Vagina (tissue), 2 donors: ENCODE measurements around the gene TM4SF5. TPM values are rescaled to one million over a fixed set of nuclear protein-coding genes. Genes with fewer than 3 reads are reported as not detected.

Experiments used
- DNase-seq, 2 donors: peaks; one replicate each; pipeline ENCODE4 v3.0.0-alpha.2; 2017; ENCODE audit errors: extremely low spot score in 2 of 2
- H3K27ac ChIP-seq: fragments of 200-600 bp; sonication (generic); one replicate; pipeline ENCODE4 v1.5.1; 2019
- H3K27me3 ChIP-seq: fragments of 200-600 bp; sonication (generic); one replicate; pipeline ENCODE4 v1.5.1; 2019
- H3K36me3 ChIP-seq, 2 donors: fragments of 200-600 bp; sonication (generic); one replicate each; pipeline ENCODE4 v1.5.1; 2017 to 2019
- H3K4me1 ChIP-seq: fragments of 200-600 bp; sonication (generic); one replicate; pipeline ENCODE4 v1.5.1; 2019
- H3K4me3 ChIP-seq, 2 donors: fragments of 200-600 bp; sonication (generic); 1 replicate in 1 of 2; 2 replicates in 1 of 2; pipeline ENCODE4 v1.5.1; 2016 to 2019
- H3K9me3 ChIP-seq: fragments of 200-600 bp; sonication (generic); one replicate; pipeline ENCODE4 v1.5.1; 2019
- POLR2A ChIP-seq, 2 donors: fragments of 450-650 bp; IDR thresholded peaks; one replicate each; pipeline ENCODE4 v1.6.1; 2017; ENCODE audit warnings: antibody characterized with exemption in 2 of 2, mild to moderate bottlenecking in 2 of 2, moderate library complexity in 2 of 2
- POLR2AphosphoS5 ChIP-seq, 2 donors: sonication (generic); formaldehyde crosslinking; IDR thresholded peaks; one replicate each; pipeline ENCODE4 v1.9.0; 2017; ENCODE audit warnings: antibody characterized with exemption in 2 of 2, mild to moderate bottlenecking in 2 of 2, low read depth in 1 of 2; ENCODE audit not compliant: insufficient read depth in 1 of 2
- intact Hi-C: fragments of 100-400 bp; cut with DNase I; formaldehyde crosslinking; loops from one replicate; pipeline ENCODE4 v1.15.1; 2023
- total RNA-seq: library from RNA; depleted of rRNA; stranded (reverse); fragments of >200 nt; gene quantifications from one replicate; pipeline ENCODE4 v1.2.3, GENCODE V29; 2016
- TF ChIP-seq, protein P1 (sequence below), 3 experiments: fragments of 450-650 bp in 2 of 3; fragments of 200-600 bp in 1 of 3; sonication (generic) in 1 of 3; IDR thresholded peaks; one replicate each; pipeline ENCODE4 v1.5.1; 2017 to 2019; ENCODE audit warnings: antibody characterized with exemption in 3 of 3, mild to moderate bottlenecking in 2 of 3, moderate library complexity in 2 of 3

Gene TM4SF5
- total RNA-seq, 1 donor from 2014 or later, result not detected

DNA sequence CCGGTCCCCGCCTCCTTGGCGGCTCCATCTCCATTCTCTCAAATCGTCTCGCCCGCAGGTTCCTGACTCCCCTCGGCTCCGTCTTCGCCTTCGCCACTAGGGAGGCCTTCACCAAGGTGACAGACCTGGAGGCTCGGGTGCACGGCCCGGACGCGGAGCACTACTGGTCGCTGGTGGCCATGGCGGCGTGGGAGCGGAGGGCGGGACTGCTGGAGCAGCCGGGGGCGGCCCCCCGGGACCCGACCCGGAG is 17.9 kb downstream of the TM4SF5 start:
- intact Hi-C loops, result loop anchor here (5.0 to 10.0 kb wide), 3 partner anchors 55 to 103 kb away; partner anchors contain the start of genes ARRB2, CXCL16, MED11 and ZMYND15
- H3K27ac ChIP-seq, result peak overlapping the region; percentile 88
- no peaks in the 10 kb centered on the region for H3K9me3 ChIP-seq
- no peaks in the 10 kb centered on the region for H3K36me3 ChIP-seq
- TF ChIP-seq POLR2A (IDR thresholded peaks at IDR 0.05) (no peak), POLR2AphosphoS5 (IDR thresholded peaks at IDR 0.05; ENCODE audit: insufficient read depth in 1 of 2, low read depth in 1 of 2) (no peak)
- TF ChIP-seq, protein P1, sequence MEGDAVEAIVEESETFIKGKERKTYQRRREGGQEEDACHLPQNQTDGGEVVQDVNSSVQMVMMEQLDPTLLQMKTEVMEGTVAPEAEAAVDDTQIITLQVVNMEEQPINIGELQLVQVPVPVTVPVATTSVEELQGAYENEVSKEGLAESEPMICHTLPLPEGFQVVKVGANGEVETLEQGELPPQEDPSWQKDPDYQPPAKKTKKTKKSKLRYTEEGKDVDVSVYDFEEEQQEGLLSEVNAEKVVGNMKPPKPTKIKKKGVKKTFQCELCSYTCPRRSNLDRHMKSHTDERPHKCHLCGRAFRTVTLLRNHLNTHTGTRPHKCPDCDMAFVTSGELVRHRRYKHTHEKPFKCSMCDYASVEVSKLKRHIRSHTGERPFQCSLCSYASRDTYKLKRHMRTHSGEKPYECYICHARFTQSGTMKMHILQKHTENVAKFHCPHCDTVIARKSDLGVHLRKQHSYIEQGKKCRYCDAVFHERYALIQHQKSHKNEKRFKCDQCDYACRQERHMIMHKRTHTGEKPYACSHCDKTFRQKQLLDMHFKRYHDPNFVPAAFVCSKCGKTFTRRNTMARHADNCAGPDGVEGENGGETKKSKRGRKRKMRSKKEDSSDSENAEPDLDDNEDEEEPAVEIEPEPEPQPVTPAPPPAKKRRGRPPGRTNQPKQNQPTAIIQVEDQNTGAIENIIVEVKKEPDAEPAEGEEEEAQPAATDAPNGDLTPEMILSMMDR (IDR thresholded peaks at IDR 0.05), result no peak
- no peak for DNase-seq
- H3K27me3 ChIP-seq, result no peaks in the 10 kb centered on the region
- H3K4me1 ChIP-seq, result peaks cover 48% of the 10 kb centered on the region
- peak overlapping the region; percentile 60 to 80 for H3K4me3 ChIP-seq

DNA sequence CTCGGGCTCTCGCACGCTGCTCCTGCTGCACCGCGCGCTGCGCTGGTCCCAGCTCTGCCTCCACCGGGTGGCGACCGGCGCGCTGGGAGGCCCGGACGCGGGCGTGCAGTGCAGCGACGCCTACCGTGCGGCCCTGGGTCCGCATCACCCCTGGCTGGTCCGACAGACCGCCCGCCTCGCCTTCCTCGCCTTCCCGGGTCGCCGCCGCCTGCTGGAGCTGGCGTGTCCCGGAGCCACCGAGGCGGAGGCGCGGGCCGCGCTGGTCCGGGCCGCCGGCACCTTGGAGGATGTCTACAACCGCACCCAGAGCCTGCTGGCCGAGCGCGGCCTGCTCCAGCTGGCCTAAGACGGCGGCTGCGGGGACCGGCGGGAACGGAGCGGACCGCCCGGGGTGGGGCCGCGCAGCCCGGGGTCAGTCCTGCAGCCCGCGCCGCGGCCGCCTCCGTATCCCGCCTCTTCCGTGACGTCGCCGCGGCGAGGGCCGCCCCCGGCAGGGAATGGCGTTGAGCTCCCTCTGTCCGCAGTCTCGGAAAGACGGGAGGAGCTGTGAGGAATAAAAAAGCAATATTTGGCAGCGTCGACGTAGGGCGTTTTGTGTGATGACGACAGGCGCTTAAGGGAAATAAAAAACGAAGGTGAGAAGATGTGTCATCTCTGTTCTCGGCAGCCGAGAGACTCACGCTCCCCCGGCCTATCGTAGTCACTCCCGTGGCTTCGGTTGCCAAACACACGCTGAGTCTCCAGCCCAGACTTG is 18.4 kb downstream of the TM4SF5 start:
- Histone ChIP-seq H3K27me3 (no peaks in the 10 kb centered on the region), H3K4me1 (peaks cover 43% of the 10 kb centered on the region), H3K9me3 (no peaks in the 10 kb centered on the region), H3K27ac (peak overlapping the region; percentile 88), H3K36me3 (no peaks in the 10 kb centered on the region), H3K4me3 (peak overlapping the region; percentile 60 to 80)
- DNase-seq, result no peak
- peak; percentile 32 to 71 for TF ChIP-seq POLR2AphosphoS5 (IDR thresholded peaks at IDR 0.05; ENCODE audit: insufficient read depth in 1 of 2, low read depth in 1 of 2)
- TF ChIP-seq, protein P1 (IDR thresholded peaks at IDR 0.05), result peak; percentile 18 to 71 (median 26)
- peak in 1 of 2 donors; percentile 80 for TF ChIP-seq POLR2A (IDR thresholded peaks at IDR 0.05)
- intact Hi-C loops, result loop anchor here (5.0 to 10.0 kb wide), 3 partner anchors 55 to 102 kb away; partner anchors contain the start of genes ARRB2, CXCL16, MED11 and ZMYND15

DNA sequence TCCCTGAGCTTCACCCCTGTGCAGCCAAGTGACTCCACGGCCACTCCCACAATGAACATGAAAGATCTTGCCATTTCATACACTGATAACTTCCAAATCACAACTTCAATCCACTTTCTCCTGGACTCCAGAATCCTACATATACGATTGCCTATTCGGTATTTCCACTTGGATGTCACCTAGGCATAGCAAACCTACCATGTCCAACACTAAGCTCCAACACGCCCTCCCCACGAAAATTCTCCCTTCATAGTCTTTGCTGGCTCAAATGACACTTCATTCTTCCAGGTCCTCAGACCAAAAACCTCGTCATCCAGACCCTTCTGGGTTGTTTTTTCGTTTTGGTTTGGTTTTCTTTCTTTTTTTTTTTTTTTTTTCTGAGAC is 19.0 kb downstream of the TM4SF5 start:
- no peak for DNase-seq
- intact Hi-C loops, result no loop called here
- Histone ChIP-seq H3K27ac (peak overlapping the region; percentile 88), H3K4me1 (peaks cover 42% of the 10 kb centered on the region), H3K27me3 (no peaks in the 10 kb centered on the region), H3K36me3 (no peaks in the 10 kb centered on the region), H3K9me3 (no peaks in the 10 kb centered on the region), H3K4me3 (peak overlapping the region; percentile 60 to 80)
- TF ChIP-seq POLR2AphosphoS5 (IDR thresholded peaks at IDR 0.05; ENCODE audit: insufficient read depth in 1 of 2, low read depth in 1 of 2) (no peak), POLR2A (IDR thresholded peaks at IDR 0.05) (no peak)
- TF ChIP-seq, protein P1 (IDR thresholded peaks at IDR 0.05), result no peak

DNA sequence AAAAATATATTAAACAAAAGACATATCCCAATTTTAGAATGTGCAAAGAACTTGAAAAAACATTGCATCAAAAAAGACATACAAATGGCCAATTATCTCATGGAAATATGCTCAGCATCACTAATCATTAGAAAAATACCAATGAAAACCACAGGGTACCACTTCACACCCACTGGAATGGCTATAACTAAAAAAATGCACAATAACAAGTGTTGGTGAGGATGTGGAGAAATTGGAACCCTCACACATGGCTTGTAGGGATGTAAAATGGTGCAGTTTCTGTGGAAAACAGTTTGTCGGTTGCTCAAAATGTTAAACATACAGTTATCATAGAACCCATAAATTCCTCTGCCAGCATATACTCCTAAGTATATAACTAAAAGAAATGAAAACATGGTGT is 23.5 kb downstream of the TM4SF5 start:
- no peaks in the 10 kb centered on the region for H3K27me3 ChIP-seq
- DNase-seq, result no peak
- peaks cover 15% of the 10 kb centered on the region for H3K4me1 ChIP-seq
- TF ChIP-seq POLR2AphosphoS5 (IDR thresholded peaks at IDR 0.05; ENCODE audit: insufficient read depth in 1 of 2, low read depth in 1 of 2), result no peak
- TF ChIP-seq, protein P1 (IDR thresholded peaks at IDR 0.05), result no peak
- TF ChIP-seq POLR2A (IDR thresholded peaks at IDR 0.05), result no peak
- no peak overlapping the region for H3K4me3 ChIP-seq
- no peaks in the 10 kb centered on the region for H3K9me3 ChIP-seq
- peaks cover 0 to 24% of the 10 kb centered on the region in 2 donors for H3K36me3 ChIP-seq
- intact Hi-C loops, result no loop called here
- H3K27ac ChIP-seq, result no peak overlapping the region

DNA sequence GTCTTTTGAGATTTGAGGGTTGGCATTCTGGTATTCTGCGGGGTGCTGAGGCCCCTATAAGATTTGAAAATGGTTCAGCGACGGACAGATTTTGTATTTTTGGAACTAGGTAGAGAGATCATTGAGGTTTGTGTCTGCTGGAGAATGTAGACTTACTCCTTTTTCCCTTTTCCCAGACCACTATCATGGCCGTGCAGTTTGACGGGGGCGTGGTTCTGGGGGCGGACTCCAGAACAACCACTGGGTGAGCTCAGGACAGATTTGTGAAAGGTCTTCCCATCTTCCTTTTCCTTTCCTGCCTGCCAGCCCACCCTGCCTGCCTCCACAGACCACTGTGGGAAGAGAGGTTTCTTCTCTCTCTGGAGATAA is 24.9 kb downstream of the TM4SF5 start:
- intact Hi-C loops, result no loop called here
- Histone ChIP-seq H3K27me3 (no peaks in the 10 kb centered on the region), H3K36me3 (peaks cover 0 to 24% of the 10 kb centered on the region in 2 donors), H3K27ac (peak overlapping the region; percentile 91), H3K4me1 (peaks cover 15% of the 10 kb centered on the region), H3K9me3 (no peaks in the 10 kb centered on the region), H3K4me3 (peak overlapping the region; percentile 92 to 95)
- DNase-seq, result no peak
- no peak for TF ChIP-seq POLR2A (IDR thresholded peaks at IDR 0.05)
- no peak for TF ChIP-seq POLR2AphosphoS5 (IDR thresholded peaks at IDR 0.05; ENCODE audit: insufficient read depth in 1 of 2, low read depth in 1 of 2)
